ENCODE results near the gene SERPINA12. TPM values are rescaled to one million over a fixed set of nuclear protein-coding genes. Genes with fewer than 3 reads are reported as not detected.

SERPINA12 gene
- total and polyA plus RNA-seq, 2 of the 13 experiments (the other 11 are each of a cell fraction or from before 2014, with no cell fraction given): 0.08 TPM; not detected in 1

DNA sequence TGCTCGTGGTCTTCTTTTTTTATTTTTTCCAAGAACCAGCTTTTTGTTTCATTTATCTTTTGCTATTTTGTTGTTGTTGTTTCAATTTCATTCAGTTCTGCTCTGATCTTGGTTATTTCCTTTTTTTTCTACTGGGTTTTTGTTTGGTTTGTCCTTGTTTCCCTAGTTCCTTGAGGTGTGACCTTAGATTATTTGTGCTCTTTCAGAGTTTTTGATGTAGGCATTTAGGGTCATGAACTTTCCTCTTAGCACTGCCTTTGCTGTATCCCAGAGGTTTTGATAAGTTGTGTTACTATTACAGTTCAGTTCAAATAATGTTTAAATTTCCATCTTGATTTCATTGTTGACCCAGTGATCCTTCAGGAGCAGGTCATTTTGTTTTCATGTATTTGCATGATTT is 53.3 kb downstream of the SERPINA12 start (continued):
- TF ChIP-seq, protein P1, sequence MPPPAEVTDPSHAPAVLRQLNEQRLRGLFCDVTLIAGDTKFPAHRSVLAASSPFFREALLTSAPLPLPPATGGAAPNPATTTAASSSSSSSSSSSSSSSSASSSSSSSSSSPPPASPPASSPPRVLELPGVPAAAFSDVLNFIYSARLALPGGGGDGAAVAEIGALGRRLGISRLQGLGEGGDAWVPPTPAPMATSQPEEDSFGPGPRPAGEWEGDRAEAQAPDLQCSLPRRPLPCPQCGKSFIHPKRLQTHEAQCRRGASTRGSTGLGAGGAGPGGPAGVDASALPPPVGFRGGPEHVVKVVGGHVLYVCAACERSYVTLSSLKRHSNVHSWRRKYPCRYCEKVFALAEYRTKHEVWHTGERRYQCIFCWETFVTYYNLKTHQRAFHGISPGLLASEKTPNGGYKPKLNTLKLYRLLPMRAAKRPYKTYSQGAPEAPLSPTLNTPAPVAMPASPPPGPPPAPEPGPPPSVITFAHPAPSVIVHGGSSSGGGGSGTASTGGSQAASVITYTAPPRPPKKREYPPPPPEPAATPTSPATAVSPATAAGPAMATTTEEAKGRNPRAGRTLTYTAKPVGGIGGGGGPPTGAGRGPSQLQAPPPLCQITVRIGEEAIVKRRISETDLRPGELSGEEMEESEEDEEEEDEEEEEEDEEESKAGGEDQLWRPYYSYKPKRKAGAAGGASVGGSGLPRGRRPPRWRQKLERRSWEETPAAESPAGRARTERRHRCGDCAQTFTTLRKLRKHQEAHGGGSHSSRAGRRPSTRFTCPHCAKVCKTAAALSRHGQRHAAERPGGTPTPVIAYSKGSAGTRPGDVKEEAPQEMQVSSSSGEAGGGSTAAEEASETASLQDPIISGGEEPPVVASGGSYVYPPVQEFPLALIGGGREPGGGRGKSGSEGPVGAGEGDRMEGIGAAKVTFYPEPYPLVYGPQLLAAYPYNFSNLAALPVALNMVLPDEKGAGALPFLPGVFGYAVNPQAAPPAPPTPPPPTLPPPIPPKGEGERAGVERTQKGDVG (CRISPR knock-in tag; IDR thresholded peaks at IDR 0.05; ENCODE audit: borderline replicate concordance): no peak
- TF ChIP-seq AGO2 (optimal IDR thresholded peaks at IDR 0.05; ENCODE audit: low read depth, low read length) (no peak), ZNF678 (CRISPR knock-in tag; IDR thresholded peaks at IDR 0.05) (no peak), ZMYM2 (CRISPR knock-in tag; IDR thresholded peaks at IDR 0.05) (no peak), HDAC6 (IDR thresholded peaks at IDR 0.05; ENCODE audit: low read depth, low read length) (no peak), PRMT3 (CRISPR knock-in tag; IDR thresholded peaks at IDR 0.05; ENCODE audit: borderline replicate concordance, low read depth) (no peak), HMG20A (CRISPR knock-in tag; IDR thresholded peaks at IDR 0.05; ENCODE audit: borderline replicate concordance) (peak; percentile 81; the same call in 1 of the 2 replicates), MED1 (CRISPR knock-in tag; IDR thresholded peaks at IDR 0.05) (peak; percentile 95), HDAC1 (CRISPR knock-in tag; IDR thresholded peaks at IDR 0.05) (no peak), RARA (CRISPR knock-in tag; IDR thresholded peaks at IDR 0.05) (peak; percentile 94), ZNF879 (CRISPR knock-in tag; IDR thresholded peaks at IDR 0.05) (no peak)
- TF ChIP-seq, protein P2, sequence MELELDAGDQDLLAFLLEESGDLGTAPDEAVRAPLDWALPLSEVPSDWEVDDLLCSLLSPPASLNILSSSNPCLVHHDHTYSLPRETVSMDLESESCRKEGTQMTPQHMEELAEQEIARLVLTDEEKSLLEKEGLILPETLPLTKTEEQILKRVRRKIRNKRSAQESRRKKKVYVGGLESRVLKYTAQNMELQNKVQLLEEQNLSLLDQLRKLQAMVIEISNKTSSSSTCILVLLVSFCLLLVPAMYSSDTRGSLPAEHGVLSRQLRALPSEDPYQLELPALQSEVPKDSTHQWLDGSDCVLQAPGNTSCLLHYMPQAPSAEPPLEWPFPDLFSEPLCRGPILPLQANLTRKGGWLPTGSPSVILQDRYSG (CRISPR knock-in tag; IDR thresholded peaks at IDR 0.05): no peak
- TF ChIP-seq, protein P3, sequence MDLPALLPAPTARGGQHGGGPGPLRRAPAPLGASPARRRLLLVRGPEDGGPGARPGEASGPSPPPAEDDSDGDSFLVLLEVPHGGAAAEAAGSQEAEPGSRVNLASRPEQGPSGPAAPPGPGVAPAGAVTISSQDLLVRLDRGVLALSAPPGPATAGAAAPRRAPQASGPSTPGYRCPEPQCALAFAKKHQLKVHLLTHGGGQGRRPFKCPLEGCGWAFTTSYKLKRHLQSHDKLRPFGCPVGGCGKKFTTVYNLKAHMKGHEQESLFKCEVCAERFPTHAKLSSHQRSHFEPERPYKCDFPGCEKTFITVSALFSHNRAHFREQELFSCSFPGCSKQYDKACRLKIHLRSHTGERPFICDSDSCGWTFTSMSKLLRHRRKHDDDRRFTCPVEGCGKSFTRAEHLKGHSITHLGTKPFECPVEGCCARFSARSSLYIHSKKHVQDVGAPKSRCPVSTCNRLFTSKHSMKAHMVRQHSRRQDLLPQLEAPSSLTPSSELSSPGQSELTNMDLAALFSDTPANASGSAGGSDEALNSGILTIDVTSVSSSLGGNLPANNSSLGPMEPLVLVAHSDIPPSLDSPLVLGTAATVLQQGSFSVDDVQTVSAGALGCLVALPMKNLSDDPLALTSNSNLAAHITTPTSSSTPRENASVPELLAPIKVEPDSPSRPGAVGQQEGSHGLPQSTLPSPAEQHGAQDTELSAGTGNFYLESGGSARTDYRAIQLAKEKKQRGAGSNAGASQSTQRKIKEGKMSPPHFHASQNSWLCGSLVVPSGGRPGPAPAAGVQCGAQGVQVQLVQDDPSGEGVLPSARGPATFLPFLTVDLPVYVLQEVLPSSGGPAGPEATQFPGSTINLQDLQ (CRISPR knock-in tag; IDR thresholded peaks at IDR 0.05): no peak
- TF ChIP-seq, protein P4, sequence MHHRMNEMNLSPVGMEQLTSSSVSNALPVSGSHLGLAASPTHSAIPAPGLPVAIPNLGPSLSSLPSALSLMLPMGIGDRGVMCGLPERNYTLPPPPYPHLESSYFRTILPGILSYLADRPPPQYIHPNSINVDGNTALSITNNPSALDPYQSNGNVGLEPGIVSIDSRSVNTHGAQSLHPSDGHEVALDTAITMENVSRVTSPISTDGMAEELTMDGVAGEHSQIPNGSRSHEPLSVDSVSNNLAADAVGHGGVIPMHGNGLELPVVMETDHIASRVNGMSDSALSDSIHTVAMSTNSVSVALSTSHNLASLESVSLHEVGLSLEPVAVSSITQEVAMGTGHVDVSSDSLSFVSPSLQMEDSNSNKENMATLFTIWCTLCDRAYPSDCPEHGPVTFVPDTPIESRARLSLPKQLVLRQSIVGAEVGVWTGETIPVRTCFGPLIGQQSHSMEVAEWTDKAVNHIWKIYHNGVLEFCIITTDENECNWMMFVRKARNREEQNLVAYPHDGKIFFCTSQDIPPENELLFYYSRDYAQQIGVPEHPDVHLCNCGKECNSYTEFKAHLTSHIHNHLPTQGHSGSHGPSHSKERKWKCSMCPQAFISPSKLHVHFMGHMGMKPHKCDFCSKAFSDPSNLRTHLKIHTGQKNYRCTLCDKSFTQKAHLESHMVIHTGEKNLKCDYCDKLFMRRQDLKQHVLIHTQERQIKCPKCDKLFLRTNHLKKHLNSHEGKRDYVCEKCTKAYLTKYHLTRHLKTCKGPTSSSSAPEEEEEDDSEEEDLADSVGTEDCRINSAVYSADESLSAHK (CRISPR knock-in tag; IDR thresholded peaks at IDR 0.05; ENCODE audit: borderline replicate concordance): no peak
- TF ChIP-seq, protein P5, sequence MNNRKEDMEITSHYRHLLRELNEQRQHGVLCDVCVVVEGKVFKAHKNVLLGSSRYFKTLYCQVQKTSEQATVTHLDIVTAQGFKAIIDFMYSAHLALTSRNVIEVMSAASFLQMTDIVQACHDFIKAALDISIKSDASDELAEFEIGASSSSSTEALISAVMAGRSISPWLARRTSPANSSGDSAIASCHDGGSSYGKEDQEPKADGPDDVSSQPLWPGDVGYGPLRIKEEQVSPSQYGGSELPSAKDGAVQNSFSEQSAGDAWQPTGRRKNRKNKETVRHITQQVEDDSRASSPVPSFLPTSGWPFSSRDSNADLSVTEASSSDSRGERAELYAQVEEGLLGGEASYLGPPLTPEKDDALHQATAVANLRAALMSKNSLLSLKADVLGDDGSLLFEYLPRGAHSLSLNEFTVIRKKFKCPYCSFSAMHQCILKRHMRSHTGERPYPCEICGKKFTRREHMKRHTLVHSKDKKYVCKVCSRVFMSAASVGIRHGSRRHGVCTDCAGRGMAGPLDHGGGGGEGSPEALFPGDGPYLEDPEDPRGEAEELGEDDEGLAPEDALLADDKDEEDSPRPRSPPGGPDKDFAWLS (CRISPR knock-in tag; IDR thresholded peaks at IDR 0.05; ENCODE audit: borderline replicate concordance): no peak
- TF ChIP-seq, protein P6, sequence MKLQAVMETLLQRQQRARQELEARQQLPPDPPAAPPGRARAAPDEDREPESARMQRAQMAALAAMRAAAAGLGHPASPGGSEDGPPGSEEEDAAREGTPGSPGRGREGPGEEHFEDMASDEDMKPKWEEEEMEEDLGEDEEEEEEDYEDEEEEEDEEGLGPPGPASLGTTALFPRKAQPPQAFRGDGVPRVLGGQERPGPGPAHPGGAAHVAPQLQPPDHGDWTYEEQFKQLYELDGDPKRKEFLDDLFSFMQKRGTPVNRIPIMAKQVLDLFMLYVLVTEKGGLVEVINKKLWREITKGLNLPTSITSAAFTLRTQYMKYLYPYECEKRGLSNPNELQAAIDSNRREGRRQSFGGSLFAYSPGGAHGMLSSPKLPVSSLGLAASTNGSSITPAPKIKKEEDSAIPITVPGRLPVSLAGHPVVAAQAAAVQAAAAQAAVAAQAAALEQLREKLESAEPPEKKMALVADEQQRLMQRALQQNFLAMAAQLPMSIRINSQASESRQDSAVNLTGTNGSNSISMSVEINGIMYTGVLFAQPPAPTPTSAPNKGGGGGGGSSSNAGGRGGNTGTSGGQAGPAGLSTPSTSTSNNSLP (IDR thresholded peaks at IDR 0.05; ENCODE audit: low read depth, low read length): no peak

All from HepG2 (cell line).